ENCODE results near the gene GMDS.

GRCh38 chr6:1858859-1859258 is 386.5 kb downstream of the GMDS start:
- TF ChIP-seq, protein P1, sequence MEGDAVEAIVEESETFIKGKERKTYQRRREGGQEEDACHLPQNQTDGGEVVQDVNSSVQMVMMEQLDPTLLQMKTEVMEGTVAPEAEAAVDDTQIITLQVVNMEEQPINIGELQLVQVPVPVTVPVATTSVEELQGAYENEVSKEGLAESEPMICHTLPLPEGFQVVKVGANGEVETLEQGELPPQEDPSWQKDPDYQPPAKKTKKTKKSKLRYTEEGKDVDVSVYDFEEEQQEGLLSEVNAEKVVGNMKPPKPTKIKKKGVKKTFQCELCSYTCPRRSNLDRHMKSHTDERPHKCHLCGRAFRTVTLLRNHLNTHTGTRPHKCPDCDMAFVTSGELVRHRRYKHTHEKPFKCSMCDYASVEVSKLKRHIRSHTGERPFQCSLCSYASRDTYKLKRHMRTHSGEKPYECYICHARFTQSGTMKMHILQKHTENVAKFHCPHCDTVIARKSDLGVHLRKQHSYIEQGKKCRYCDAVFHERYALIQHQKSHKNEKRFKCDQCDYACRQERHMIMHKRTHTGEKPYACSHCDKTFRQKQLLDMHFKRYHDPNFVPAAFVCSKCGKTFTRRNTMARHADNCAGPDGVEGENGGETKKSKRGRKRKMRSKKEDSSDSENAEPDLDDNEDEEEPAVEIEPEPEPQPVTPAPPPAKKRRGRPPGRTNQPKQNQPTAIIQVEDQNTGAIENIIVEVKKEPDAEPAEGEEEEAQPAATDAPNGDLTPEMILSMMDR (IDR thresholded peaks at IDR 0.05; ENCODE audit: low read depth, low read length) = no peak
- TF ChIP-seq EZH2phosphoT487 (IDR thresholded peaks at IDR 0.05; ENCODE audit: low read depth) = no peak

Measured in OCI-LY3 (cell line).